Stimulated activated CD4-positive, alpha-beta T cell treated with anti-CD3 and anti-CD28 coated beads, TNF-alpha, amount 100 ng/mL, for 4 hours (primary cell): ENCODE data around the gene F3.

Source experiments
- DNase-seq, 3 experiments: peaks; one replicate each; pipeline ENCODE4 v3.0.0-alpha.2; 2020; ENCODE audit warnings: low read depth in 3 of 3

The F3 gene

DNA sequence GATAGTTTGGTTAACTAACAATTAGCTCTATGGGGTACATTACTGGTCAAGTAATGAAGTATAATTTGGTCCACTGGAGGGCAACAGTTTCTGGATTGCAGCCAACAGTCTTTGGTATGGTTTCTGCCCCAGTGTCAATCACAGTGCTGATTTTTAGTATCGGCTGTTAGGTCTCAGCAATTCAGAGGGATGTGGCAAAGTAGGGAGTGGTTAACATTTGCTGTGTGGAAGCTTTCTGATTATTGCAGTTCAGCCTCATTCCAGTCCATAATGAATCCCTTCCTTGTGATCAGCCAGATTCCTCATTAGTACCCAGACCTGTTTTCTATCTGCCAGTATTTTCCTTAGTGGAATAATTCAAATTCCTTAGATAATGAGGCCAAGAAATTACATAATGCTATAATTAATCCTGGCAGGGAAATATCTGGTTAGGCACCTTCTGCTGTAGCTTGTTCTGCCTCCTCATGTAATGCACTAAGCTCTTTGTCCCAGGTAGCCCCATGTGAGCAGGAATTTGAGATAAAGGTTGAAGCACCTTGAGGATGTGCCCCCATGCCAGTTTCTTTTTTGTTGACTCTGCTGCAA is 14.0 kb downstream of the F3 start:
- no peak for DNase-seq

- DNase-seq = no peak
Observed at GRCh38 chr1:94526152-94526980, 15.2 kb downstream of the F3 start.

DNA sequence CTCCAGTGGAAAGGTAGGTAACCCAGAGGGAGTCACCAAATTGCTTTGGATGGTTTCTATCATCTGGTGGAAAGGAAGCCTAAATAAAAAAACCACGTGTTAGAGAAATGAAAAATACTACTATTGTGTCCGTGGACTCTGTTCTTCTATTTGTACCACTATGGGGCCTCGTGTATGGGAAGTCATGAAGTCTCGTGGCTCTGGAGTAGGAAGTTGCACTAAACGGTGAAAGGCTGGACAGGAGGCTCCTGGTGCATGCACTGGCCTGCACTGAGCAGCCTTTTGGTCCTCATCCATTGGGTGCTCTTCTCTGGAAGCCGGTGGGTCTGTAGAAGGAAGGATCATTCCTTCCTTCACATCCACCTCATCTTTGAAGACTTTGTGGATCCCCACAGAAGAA is 17.0 kb downstream of the F3 start:
- DNase-seq = no peak

DNA sequence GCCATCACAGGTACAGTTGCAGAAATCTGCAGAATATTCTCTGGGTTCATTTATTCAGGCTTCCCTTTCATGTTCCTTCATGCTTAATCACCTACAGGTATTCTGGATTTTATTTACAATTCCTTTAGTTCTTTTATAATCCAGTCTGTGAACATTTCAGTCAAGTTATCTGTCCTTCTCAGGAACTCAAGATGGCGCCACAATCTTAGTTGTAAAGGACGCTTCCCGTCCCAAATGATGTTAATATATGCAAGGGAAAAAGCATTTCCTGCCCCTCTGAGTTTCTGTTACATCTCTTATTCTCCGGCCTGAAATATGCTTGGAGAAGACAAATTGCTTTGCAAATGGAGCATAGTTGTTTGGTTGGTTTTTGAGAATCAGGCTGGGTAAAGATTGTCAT is 19.3 kb downstream of the F3 start:
- no peak for DNase-seq

- no peak for DNase-seq
Observed at GRCh38 chr1:94519351-94519750, 22.2 kb downstream of the F3 start.

DNA sequence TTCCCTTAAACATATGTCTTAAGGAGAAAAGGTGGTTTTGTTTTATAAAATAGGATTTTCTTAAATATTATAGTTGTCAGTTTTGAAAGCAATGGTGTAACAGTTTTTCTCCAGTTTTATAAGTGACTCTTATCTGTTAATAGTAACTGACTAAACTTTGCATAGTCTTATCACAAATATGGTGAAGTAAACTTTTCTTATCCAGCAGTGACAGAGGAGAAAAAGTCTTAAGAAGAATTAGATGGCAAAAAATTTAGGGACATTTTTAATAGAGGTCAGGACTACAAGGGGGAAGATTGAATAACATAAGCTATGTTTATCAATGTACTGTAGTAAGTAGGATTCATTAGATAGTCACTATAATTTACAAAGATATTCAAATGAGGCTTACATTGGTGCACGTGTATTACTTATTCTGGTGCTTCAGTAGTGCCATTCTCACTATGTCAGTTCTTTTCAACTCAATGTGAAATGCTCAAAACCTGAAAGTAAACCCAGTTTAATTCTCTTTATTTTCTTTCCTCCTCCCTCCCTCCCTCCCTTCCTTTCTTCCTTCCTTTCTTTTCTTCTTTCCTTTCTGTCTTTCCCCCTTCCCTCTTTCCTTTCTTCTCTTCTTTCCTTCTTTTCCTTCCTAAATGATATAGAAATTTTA is 26.1 kb downstream of the F3 start:
- DNase-seq = no peak

DNA sequence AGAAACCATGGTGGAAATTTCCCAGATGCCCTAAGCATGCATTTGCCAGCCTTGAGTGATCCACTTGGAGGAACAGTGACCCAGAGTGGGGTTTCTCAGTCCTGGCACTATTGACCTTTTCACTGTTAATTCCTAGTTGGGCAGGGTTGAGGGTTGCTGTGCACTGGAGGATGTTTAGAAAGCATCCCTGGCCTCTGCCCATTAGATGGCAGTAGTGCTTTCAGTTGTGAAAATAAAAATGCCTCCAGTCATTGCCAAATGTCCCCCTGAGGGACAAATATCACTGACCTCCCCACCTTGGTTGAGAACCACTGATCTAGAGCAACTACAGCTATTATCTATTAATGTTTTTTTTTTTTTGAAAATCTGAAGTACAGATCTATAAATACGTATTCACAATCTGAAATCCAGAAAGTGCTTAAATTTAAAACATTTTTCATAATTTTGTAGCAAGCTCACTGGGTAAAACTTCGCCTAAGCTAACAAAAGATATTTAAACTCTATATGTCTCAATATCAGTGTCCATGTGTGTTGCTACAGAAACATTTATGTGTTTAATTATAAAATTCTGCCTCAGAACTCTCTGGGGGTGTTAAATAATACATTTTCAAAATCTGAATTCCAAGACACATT is 27.3 kb downstream of the F3 start:
- no peak for DNase-seq

GRCh38 chr1:94512816-94513215 is 28.7 kb downstream of the F3 start:
- no peak for DNase-seq

GRCh38 chr1:94504601-94505000 is 37.0 kb downstream of the F3 start:
- no peak for DNase-seq

- DNase-seq = no peak
Observed at GRCh38 chr1:94503153-94503552, 38.4 kb downstream of the F3 start.

- no peak for DNase-seq
Observed at GRCh38 chr1:94501935-94502334, 39.6 kb downstream of the F3 start.

DNA sequence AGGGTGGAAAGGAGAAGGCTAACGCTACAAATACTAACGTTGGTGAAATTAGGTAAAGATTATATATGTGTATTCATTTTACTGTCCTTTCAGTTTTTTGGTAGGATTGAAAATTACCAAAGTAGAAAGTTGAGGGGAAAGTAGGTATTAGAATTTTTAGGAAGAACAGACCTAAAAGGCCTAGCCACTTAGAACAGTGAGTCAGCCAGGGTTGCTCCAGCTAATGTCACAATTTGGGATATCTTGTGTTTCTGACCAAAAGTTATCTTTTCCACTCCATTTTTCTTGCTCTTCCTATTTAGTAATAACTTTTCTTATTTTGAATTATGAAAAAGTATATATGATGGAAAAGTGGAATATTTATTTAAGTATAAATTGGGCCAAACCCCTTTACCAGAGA is 40.1 kb downstream of the F3 start:
- no peak for DNase-seq

DNA sequence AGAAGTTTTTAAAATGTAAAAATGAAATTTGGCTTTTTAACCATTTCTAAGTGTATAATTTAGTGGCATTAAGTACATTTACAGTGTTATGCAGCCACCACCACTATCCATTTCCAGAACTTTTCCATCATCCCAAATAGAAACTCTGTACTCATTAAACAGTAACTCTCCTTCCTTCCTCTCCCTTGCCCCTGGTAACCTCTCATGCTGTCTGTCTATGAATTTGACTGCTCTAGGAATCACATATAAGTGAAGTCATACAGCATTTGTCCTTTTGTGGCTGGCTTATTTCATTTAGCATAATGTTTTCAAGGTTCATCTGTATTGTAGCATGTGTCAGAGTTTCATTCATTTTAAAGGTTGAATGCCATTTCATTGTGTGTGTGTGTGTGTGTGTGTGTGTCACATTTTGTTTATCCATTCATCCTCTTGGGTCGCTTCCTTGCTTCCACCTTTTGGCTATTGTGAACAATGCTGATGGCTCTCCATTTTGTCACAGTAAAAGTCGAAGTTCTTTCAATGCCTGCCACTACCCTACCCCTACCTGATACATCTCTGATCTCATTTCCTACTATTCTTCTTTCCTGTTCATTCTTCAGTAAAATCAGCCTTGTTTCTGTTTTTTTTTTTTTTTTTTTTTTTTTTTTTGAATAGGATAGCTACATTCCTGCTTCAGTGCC is 45.3 kb downstream of the F3 start:
- DNase-seq = no peak

DNA sequence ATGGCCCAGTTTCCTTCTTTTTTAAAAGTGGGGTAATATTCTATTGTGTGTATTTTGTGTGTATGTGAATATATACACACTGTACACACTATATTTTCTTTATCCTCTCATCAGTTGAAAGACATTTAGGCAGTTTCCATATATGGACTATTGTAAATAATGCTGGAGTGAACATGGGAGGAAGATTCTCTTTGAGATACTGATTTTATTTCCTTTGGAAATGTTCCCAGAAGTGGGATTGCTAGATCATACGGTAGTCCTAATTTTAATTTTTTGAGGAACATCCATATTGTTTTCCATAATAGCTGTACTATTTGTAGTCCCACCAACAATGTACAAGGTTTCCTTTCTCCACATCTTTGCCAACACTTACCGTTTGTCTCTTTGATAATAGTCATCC is 51.0 kb downstream of the F3 start:
- DNase-seq = no peak

DNA sequence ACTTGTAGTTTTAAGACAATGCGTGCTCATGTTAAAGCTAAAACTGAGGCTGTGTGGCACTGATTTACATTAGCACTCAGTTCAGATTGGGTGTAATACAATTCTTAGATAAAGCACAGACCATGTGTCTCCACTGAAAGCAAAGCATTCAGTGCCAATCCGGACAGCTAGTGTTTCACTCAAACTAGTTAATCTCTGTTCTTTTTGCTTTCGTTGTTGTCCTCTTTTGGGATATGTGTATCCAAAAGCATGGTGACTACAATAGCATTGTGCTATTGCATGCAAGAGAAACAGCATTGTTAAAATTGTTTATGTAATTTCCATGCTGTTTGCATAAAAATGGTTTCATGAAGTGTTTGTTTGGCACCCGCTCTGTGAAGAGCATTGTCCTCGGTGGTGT is 54.6 kb downstream of the F3 start:
- DNase-seq = no peak

DNA sequence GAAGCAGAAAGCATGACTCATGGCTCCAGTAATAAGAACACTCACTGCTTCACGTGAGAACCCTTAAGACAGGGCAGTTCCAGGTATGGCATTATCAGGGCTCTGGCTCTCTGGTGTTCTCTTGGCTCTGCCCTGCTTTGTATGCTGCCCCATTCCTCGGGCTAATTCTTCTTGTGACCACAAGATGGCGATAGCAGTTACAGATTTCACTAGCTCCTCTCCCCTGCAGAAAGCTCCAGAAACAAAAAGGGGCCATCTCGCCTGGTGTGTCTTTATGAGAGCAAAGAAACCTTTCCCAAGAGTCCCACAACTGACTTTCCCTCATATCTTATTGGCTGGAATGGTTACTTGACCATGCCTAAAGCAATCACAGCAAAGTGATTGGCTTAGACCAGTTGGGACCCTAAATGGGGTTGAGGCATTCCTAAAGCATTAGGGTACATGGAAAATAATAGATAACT is 60.1 kb downstream of the F3 start:
- DNase-seq = peak in 1 of 3 experiments; percentile 2

DNA sequence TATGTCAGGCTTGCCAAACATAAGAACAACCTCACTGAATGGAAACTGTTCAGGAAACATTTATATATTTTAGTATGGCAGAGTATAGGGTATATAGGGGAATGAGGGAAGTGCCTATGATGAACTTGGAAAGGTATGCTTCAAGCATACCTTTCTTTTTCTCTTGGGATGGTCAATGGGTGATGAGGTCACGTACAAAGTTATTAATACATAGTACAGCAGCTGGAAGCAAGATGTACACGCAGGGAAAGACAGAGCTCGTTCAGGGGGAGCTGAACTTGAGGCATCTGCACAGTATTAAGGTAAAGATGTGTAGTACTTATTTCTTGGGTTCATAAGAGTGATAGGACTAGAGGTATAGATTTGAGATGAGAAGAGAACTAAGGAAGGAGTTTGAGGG is 61.9 kb downstream of the F3 start:
- DNase-seq = no peak
